Lower lobe of right lung (tissue), 2 donors: ENCODE data around the gene GPR150. TPM values are rescaled to one million over a fixed set of nuclear protein-coding genes. Genes with fewer than 3 reads are reported as not detected.
A peak's percentile ranks its signal among the peaks of the same experiment; 100 is the strongest.

Experiments used
- ATAC-seq, 2 donors: fragments of 200-7000 bp; cut with Tn5 transposase; one replicate each; pipeline ENCODE4 v1.9.1; 2020 to 2022; ENCODE audit warnings: mild to moderate bottlenecking in 2 of 2, moderate library complexity in 2 of 2
- DNase-seq: peaks from one replicate; pipeline ENCODE4 v3.0.0-alpha.2; 2020
- H3K27ac ChIP-seq: fragments of 200-600 bp; one replicate; pipeline ENCODE4 v1.8.0; 2022
- H3K27me3 ChIP-seq: fragments of 200-600 bp; one replicate; pipeline ENCODE4 v1.8.0; 2022; ENCODE audit warnings: low read depth
- H3K36me3 ChIP-seq: fragments of 200-600 bp; one replicate; pipeline ENCODE4 v1.8.0; 2022; ENCODE audit warnings: mild to moderate bottlenecking
- H3K4me1 ChIP-seq: fragments of 200-600 bp; one replicate; pipeline ENCODE4 v1.8.0; 2022
- H3K4me3 ChIP-seq: fragments of 200-600 bp; one replicate; pipeline ENCODE4 v1.8.0; 2022; ENCODE audit warnings: mild to moderate bottlenecking
- H3K9me3 ChIP-seq: fragments of 200-600 bp; one replicate; pipeline ENCODE4 v1.8.0; 2022
- intact Hi-C: fragments of 100-400 bp; cut with DNase I; formaldehyde crosslinking; loops from one replicate; pipeline ENCODE4 v1.11.0; 2022
- total RNA-seq: library from RNA; stranded (reverse); fragmentation: NEBNext Ultra II Directional; extraction: Animal tissue kit (Norgen Biotek cat#: 25700); gene quantifications from one replicate; pipeline ENCODE4 v1.2.1, GENCODE V29; 2021
- TF ChIP-seq, protein P1 (sequence below): fragments of 200-600 bp; IDR thresholded peaks from one replicate; pipeline ENCODE4 v1.8.0; 2022; ENCODE audit warnings: antibody characterized with exemption, mild to moderate bottlenecking
- donor health status: DM: no; HTN: yes; CAD: no; lungs with severe emphysema.

The GPR150 gene
- total RNA-seq, 1 donor from 2014 or later = 0.18 TPM

DNA sequence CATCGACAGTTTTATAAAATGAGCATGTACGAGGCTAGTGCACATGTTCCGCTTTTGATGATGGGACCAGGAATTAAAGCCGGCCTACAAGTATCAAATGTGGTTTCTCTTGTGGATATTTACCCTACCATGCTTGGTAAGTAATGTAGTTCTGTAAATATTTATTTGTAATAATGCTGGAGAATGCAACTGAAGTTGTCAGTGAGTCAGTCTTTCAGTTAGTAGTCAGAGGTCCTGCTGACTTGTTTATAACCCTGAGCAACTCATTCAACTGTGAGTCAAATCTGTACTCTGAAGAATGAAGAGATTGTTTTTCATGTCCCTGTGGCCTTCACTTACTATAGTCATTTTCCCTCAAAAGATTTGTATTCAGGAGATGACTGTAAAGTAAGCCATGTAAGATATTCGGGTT lies 28.4 kb upstream of the GPR150 start:
- TF ChIP-seq, protein P1, sequence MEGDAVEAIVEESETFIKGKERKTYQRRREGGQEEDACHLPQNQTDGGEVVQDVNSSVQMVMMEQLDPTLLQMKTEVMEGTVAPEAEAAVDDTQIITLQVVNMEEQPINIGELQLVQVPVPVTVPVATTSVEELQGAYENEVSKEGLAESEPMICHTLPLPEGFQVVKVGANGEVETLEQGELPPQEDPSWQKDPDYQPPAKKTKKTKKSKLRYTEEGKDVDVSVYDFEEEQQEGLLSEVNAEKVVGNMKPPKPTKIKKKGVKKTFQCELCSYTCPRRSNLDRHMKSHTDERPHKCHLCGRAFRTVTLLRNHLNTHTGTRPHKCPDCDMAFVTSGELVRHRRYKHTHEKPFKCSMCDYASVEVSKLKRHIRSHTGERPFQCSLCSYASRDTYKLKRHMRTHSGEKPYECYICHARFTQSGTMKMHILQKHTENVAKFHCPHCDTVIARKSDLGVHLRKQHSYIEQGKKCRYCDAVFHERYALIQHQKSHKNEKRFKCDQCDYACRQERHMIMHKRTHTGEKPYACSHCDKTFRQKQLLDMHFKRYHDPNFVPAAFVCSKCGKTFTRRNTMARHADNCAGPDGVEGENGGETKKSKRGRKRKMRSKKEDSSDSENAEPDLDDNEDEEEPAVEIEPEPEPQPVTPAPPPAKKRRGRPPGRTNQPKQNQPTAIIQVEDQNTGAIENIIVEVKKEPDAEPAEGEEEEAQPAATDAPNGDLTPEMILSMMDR = no peak
- Histone ChIP-seq H3K9me3 (no peaks in the 10 kb centered on the region), H3K36me3 (no peaks in the 10 kb centered on the region), H3K27me3 (no peaks in the 10 kb centered on the region), H3K4me3 (no peak overlapping the region), H3K4me1 (no peaks in the 10 kb centered on the region), H3K27ac (no peak overlapping the region)
- intact Hi-C loops = no loop called here
- DNase-seq (no peak), ATAC-seq (no peak)

DNA sequence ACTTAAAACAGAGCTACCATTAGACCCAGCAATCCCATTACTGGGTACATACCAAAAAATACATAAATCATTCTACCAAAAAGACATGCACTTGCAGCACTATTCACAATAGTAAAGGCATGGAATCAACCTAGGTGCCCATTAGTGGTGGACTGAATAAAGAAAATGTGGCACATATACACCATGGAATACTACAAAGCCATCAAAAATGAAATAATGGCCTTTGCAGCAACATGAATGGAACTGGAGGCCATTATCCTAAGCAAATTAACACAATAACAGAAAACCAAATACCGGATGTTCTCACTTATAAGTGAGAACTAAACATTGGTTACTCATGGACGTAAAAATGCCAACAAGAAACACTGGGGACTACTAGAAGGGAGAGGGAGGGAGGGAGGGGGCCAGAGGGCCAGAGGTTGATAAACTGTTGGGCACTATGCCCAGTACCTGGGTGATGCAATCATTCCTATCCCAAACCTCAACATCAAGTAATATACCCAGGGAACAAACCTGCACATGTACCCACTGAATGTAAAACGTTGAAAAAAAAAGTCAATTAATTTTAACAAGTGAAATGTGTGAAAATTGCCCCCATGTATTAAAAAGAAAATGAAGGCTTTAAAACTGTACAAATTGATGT lies 24.5 kb upstream of the GPR150 start:
- H3K27ac ChIP-seq = no peak overlapping the region
- no peaks in the 10 kb centered on the region for H3K4me1 ChIP-seq
- no peaks in the 10 kb centered on the region for H3K36me3 ChIP-seq
- DNase-seq (no peak), ATAC-seq (peak in 1 of 2 donors; percentile 24)
- no peak overlapping the region for H3K4me3 ChIP-seq
- intact Hi-C loops = no loop called here
- no peaks in the 10 kb centered on the region for H3K27me3 ChIP-seq
- TF ChIP-seq, protein P1 = no peak
- H3K9me3 ChIP-seq = no peaks in the 10 kb centered on the region

DNA sequence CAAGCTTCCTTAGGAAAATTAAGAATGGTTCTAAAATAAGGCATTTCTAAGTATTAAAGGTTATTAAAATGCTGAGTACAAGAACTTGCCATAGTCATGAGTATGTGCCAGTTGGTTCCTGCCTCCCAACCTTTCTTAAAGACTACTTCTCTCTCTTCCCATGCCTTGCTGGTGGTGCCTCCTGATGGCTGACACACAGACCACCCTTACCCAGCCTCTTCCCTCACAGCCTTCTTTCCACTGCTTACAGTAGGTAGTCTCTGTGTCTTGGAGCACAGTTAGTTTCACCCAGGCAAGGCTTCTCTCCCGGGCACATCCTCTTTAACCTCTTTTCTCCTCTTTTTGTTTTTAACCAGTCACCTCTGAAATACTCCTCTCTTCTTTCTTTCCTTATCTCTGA lies 20.6 kb upstream of the GPR150 start:
- no peaks in the 10 kb centered on the region for H3K27me3 ChIP-seq
- H3K36me3 ChIP-seq = peaks cover 13% of the 10 kb centered on the region
- no peak overlapping the region for H3K27ac ChIP-seq
- TF ChIP-seq, protein P1 = no peak
- DNase-seq (no peak), ATAC-seq (no peak)
- H3K4me1 ChIP-seq = no peaks in the 10 kb centered on the region
- H3K4me3 ChIP-seq = no peak overlapping the region
- H3K9me3 ChIP-seq = no peaks in the 10 kb centered on the region
- intact Hi-C loops = no loop called here

DNA sequence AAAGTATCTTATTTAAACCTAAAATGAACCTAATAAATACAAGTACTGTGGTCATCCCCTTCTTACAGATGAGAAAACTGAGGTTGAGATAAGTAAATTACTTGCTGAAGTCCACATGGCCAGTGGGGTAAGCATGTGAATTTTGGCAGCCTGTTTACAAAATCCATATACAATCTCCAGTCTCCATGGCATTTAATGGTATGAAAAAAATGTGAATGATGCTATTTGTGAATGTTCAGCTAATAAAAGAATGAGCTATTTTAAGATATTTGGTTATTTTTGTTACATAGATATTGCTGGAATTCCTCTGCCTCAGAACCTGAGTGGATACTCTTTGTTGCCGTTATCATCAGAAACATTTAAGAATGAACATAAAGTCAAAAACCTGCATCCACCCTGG lies 19.3 kb upstream of the GPR150 start:
- intact Hi-C loops = no loop called here
- H3K4me3 ChIP-seq = no peak overlapping the region
- no peaks in the 10 kb centered on the region for H3K9me3 ChIP-seq
- H3K27me3 ChIP-seq = no peaks in the 10 kb centered on the region
- no peaks in the 10 kb centered on the region for H3K4me1 ChIP-seq
- no peak for ATAC-seq
- DNase-seq = no peak
- TF ChIP-seq, protein P1 = no peak
- H3K27ac ChIP-seq = no peak overlapping the region
- peaks cover 13% of the 10 kb centered on the region for H3K36me3 ChIP-seq

DNA sequence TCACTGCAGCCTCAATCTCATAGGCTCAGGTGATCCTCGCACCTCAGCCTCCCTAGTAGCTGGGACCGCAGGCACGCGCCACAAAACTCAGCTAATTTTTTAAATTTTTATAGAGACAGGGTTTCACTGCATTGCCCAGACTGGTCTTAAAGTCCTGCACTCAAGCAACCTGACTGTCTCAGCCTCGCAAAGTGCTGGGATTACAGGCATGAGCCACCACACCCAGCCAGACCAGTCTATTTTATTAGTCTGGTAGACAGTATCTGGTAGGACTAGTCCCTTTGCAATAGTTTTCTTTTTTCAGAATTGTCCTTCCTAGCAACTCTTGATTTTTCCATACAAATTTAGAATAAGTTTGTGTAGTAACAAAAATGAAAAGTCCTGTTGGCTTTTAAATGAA lies 14.1 kb upstream of the GPR150 start:
- TF ChIP-seq, protein P1 = no peak
- Histone ChIP-seq H3K27ac (no peak overlapping the region), H3K9me3 (no peaks in the 10 kb centered on the region), H3K4me1 (no peaks in the 10 kb centered on the region), H3K27me3 (no peaks in the 10 kb centered on the region), H3K4me3 (no peak overlapping the region), H3K36me3 (peaks cover 13% of the 10 kb centered on the region)
- ATAC-seq (no peak), DNase-seq (no peak)
- intact Hi-C loops = no loop called here
